ENCODE measurements around the gene WRNIP1. TPM values are rescaled to one million over a fixed set of nuclear protein-coding genes. Genes with fewer than 3 reads are reported as not detected.
A peak's percentile ranks its signal among the peaks of the same experiment; 100 is the strongest.

WRNIP1 gene
- total RNA-seq, 1 experiment from 2014 or later = 122 TPM

DNA sequence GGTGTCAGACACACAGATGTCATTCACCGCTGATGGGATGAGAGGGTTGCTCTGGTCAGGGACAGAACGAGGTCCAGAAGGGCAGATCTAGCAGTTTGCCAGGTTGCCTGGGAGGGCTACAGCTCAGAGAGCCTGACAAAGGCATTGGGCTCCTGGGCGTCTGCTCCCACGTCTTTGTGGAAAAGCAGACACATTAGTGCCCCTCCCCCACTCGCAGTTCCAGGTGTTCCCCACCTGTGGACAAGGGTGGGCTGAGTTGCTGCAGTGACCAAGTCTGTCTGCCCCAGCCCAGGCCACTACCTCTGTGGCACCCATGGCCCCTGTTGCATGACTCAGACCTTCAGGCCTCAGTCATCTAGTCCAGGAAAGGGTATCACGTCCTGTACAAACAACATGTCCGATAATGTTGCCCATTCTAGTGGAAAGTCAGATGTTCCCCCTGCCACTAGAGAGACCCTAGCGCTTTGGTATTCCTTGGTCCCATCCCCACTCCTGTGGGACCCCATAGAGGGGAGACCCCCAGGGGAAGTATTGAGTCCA is 37.4 kb downstream of the WRNIP1 start:
- H3K4me1 ChIP-seq (replicated peaks) = 0 out of 2 replicates have a peak, but pooled peaks cover 3% of the 10 kb centered on the region
- no peak overlapping the region for H3K4me3 ChIP-seq
- no peak for DNase-seq (ENCODE audit: low read depth in 1 of 2, low spot score in 2 of 2)
- H3K27ac ChIP-seq = no peak overlapping the region
- no peaks in the 10 kb centered on the region for H3K9me3 ChIP-seq (replicated peaks)
- no peaks in the 10 kb centered on the region for H3K27me3 ChIP-seq (replicated peaks)
- H3K36me3 ChIP-seq = 0 out of 2 replicates have a peak, but pooled peaks cover 2% of the 10 kb centered on the region

DNA sequence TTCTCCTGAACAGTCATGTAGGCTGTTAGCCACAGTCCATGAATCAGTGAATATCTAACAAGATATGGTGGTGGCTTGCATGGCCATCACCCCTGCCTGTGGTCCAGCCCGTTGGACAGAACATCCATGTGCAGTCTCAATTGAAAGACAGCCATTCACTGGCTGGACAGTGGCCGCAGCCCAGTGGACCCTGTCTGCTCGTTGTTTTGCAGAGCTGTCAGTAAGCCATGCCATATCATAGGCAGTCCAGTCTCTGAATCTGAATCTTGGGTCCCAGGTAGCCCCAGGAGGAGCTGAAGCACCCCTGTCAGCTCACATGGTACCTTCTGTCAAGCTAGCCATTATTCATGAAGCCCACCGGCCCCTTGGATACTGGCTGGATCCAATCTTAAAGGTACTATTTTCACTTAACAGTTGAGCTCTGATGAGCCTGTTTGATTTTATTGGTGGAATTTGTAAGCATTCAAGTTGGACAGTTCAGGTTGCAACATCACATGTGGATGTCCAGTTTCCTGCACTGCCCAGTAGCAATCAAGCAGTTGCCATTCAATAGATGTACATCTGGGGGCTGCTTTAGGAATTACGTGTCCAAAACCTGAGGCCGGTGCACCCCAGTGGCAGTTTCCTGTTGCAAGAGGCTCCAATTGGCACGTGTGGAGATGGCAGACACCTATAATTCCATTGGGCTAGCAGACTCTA is 38.7 kb downstream of the WRNIP1 start:
- no peaks in the 10 kb centered on the region for H3K27me3 ChIP-seq (replicated peaks)
- no peaks in the 10 kb centered on the region for H3K9me3 ChIP-seq (replicated peaks)
- no peaks in the 10 kb centered on the region for H3K36me3 ChIP-seq
- H3K4me1 ChIP-seq (replicated peaks) = 0 out of 2 replicates have a peak, but pooled peaks cover 3% of the 10 kb centered on the region
- H3K4me3 ChIP-seq = no peak overlapping the region
- DNase-seq (ENCODE audit: low read depth in 1 of 2, low spot score in 2 of 2) = no peak
- no peak overlapping the region for H3K27ac ChIP-seq

DNA sequence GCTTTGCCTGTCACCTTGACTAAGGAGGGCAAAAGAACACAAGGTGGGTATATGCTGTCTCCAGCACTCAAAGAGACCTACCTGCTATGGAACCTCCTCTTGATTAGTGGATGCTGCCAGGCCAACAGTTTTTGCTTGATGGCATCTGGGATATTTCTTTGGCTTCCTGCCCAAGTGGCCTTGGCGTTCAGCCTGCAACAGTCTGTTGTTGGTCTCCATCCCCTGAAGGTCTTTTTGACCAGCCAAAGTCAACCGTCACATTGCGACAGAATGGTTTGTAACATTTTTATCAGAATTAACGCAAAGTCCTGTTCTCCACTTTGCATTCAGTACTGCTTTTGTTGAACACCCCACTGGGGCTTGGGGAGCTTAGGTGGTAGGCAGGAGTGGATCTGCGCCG is 39.3 kb downstream of the WRNIP1 start:
- Histone ChIP-seq H3K27ac (no peak overlapping the region), H3K4me1 (replicated peaks) (0 out of 2 replicates have a peak, but pooled peaks cover 3% of the 10 kb centered on the region), H3K4me3 (no peak overlapping the region), H3K9me3 (replicated peaks) (no peaks in the 10 kb centered on the region), H3K27me3 (replicated peaks) (no peaks in the 10 kb centered on the region), H3K36me3 (no peaks in the 10 kb centered on the region)
- DNase-seq (ENCODE audit: low read depth in 1 of 2, low spot score in 2 of 2) = no peak

DNA sequence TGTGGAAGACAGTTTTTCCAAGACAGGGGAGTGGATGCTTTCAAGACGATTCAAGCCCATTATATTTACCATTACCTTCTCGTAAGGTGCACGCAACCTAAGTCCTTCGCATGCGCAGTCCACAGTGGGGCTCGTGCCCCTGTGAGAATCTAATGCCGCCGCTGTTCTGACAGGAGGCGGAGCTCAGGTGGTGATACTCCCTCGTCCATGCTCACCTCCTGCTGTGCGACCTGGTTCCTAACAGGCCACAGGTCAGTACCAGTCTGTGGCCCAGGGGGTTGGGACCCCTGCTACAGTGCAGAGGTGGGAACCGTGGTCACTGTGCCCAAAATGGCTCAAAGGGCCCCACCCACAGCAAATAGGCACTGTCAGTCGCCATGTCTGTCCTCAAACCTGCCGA is 39.8 kb downstream of the WRNIP1 start:
- Histone ChIP-seq H3K4me1 (replicated peaks) (0 out of 2 replicates have a peak, but pooled peaks cover under 1% of the 10 kb centered on the region), H3K9me3 (replicated peaks) (no peaks in the 10 kb centered on the region), H3K4me3 (no peak overlapping the region), H3K27ac (no peak overlapping the region), H3K36me3 (no peaks in the 10 kb centered on the region), H3K27me3 (replicated peaks) (no peaks in the 10 kb centered on the region)
- no peak for DNase-seq (ENCODE audit: low read depth in 1 of 2, low spot score in 2 of 2)

DNA sequence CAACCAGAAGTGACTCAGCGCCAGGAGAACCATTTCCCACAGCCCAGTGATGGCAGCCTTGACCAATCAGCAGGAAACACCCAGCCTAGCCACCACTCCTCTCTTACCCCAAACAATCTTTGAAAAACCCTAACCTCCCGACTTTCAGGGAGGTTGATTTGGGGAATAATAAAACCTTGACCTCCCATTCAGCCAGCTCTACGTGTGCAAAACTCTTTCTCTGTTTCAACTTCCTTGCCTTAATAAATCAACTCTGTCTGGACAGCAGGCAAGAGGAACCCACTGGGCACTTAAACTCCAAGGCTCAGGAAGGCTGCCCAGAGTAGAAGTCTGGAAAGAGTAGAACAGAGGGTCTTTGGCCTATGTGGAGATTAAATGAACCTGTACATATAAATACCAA is 41.5 kb downstream of the WRNIP1 start:
- Histone ChIP-seq H3K4me3 (no peak overlapping the region), H3K4me1 (replicated peaks) (no peaks in the 10 kb centered on the region), H3K27me3 (replicated peaks) (no peaks in the 10 kb centered on the region), H3K27ac (no peak overlapping the region), H3K9me3 (replicated peaks) (no peaks in the 10 kb centered on the region), H3K36me3 (no peaks in the 10 kb centered on the region)
- no peak for DNase-seq (ENCODE audit: low read depth in 1 of 2, low spot score in 2 of 2)

DNA sequence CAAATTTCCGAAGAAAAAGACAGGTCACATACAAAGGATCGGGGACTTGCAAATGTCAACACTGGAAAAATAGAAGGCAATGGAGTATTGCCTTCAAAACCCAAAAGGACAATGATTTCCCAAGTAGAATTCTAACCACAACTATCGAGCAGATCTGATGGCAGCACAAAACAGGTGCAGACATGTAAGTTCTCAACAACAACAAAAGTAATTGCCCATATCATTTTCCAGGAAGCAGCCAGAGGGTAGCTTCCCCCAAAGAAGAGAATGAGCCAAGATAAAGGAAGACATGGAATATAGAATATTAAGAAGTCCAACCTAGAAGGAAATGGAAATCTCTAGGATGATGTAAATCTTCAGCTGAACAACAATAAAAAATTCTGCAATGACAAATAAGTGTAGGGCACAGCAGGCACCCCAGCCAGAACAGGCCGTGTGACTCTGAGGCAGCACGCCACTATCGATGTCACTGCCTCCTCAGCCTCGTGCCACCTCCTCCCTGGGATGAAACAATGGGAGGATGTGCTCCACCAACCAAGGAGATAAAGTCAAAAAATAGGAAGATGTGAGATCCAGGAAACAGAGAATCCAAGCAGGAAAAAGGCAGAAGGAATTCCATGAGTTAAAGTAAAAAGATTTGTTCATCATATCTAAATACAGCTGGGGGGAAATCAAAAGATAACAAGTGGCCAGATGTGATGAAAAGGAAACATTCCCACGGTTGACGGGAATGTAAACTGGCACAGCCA is 42.3 kb downstream of the WRNIP1 start:
- H3K27me3 ChIP-seq (replicated peaks) = no peaks in the 10 kb centered on the region
- no peaks in the 10 kb centered on the region for H3K36me3 ChIP-seq
- no peak overlapping the region for H3K27ac ChIP-seq
- no peak overlapping the region for H3K4me3 ChIP-seq
- no peak for DNase-seq (ENCODE audit: low read depth in 1 of 2, low spot score in 2 of 2)
- H3K9me3 ChIP-seq (replicated peaks) = no peaks in the 10 kb centered on the region
- H3K4me1 ChIP-seq (replicated peaks) = no peaks in the 10 kb centered on the region

DNA sequence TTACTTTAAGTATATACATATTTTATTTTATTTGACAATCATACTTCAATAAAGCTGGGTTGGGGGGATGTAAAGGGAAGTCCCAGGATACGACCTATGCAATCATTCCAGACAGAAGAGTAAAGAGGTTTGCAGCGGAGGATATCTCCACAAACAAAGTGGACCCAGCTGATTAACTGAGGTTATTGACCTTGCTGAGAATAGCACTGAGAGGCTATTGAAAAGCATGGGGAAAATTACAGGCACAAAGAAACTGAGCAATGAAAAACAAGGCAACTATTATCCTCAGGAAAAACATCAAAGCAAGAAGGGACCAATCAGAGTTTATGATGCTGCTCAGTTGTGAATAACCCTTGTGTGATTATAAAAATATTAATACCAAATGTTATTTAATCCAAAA is 43.8 kb downstream of the WRNIP1 start:
- Histone ChIP-seq H3K27me3 (replicated peaks) (no peaks in the 10 kb centered on the region), H3K4me1 (replicated peaks) (no peaks in the 10 kb centered on the region), H3K9me3 (replicated peaks) (no peaks in the 10 kb centered on the region), H3K27ac (no peak overlapping the region), H3K36me3 (no peaks in the 10 kb centered on the region), H3K4me3 (no peak overlapping the region)
- no peak for DNase-seq (ENCODE audit: low read depth in 1 of 2, low spot score in 2 of 2)

DNA sequence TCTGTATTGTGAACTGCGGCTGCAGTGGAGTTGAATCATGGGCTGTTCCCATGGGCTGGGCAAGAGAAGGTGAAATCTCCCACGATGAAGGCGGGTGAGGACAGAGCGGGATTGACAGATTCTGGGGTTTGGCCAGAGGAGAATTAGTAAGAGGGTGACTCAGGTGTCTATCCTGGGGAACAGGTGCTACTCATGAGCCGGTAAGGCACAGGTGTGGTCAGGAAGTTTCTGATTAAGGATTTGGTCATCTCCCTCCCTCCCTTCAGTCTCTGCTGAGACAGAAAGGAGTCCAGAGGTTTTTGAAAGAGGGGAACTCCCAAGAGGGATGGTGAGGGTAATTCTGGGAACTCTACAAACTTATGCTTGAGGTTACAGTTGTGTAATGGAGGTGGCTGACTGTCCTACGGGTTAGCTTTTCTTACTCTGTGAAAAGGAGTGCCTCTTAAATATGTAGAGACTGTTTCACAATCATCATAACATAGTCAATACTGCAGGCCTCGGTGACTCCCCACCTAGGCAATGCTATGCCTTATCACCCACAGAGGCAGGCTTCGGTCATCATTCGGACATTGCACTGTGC is 45.0 kb downstream of the WRNIP1 start:
- no peaks in the 10 kb centered on the region for H3K9me3 ChIP-seq (replicated peaks)
- H3K27me3 ChIP-seq (replicated peaks) = no peaks in the 10 kb centered on the region
- no peaks in the 10 kb centered on the region for H3K4me1 ChIP-seq (replicated peaks)
- no peak overlapping the region for H3K4me3 ChIP-seq
- H3K36me3 ChIP-seq = no peaks in the 10 kb centered on the region
- DNase-seq (ENCODE audit: low read depth in 1 of 2, low spot score in 2 of 2) = no peak
- H3K27ac ChIP-seq = no peak overlapping the region

DNA sequence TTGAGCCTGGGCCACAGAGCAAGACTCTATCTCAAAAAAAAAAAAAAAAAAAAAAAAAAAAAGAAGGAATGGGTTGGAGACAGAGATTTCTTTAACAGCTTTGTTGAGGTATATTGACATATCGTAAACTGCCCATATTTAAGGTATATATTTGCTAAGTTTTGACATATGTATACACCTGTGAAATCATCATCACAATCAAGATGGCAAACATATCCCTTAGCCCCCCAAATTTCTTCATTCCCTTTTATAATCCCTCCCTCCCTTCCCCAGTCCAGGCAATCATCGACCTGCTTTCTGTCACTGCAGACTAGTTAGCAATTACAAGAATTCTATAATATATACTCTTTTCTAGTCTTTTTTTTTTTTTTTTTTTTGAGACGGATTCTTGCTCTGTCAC is 47.5 kb downstream of the WRNIP1 start:
- no peak overlapping the region for H3K27ac ChIP-seq
- no peaks in the 10 kb centered on the region for H3K36me3 ChIP-seq
- no peak overlapping the region for H3K4me3 ChIP-seq
- H3K4me1 ChIP-seq (replicated peaks) = peaks cover 6% of the 10 kb centered on the region
- no peak for DNase-seq (ENCODE audit: low read depth in 1 of 2, low spot score in 2 of 2)
- H3K27me3 ChIP-seq (replicated peaks) = no peaks in the 10 kb centered on the region
- H3K9me3 ChIP-seq (replicated peaks) = peaks cover 6% of the 10 kb centered on the region; the same call in 1 of the 2 replicates

DNA sequence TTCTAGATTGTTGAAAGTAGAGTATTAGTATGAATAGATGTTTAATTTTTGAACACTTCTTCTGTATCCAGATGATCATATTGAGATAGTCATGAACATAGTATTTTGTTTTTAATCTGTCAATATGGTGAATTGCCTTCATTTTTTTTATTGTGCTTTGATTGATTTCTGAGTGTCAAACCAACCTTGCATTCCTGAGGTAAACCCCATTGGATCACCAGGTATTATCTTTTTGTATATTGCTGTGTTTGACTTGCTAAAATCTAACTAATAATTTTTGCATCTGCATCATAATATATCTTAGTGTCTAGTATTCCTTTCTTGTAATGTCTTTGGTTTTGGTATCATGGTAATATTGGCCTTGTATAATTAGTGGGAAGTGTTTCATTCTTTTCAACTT is 51.0 kb downstream of the WRNIP1 start:
- Histone ChIP-seq H3K4me1 (replicated peaks) (peaks cover 22% of the 10 kb centered on the region), H3K27ac (no peak overlapping the region), H3K9me3 (replicated peaks) (peaks cover 6% of the 10 kb centered on the region; the same call in 1 of the 2 replicates), H3K36me3 (no peaks in the 10 kb centered on the region; the same call in 1 of the 2 replicates), H3K27me3 (replicated peaks) (no peaks in the 10 kb centered on the region), H3K4me3 (no peak overlapping the region)
- DNase-seq (ENCODE audit: low read depth in 1 of 2, low spot score in 2 of 2) = no peak

DNA sequence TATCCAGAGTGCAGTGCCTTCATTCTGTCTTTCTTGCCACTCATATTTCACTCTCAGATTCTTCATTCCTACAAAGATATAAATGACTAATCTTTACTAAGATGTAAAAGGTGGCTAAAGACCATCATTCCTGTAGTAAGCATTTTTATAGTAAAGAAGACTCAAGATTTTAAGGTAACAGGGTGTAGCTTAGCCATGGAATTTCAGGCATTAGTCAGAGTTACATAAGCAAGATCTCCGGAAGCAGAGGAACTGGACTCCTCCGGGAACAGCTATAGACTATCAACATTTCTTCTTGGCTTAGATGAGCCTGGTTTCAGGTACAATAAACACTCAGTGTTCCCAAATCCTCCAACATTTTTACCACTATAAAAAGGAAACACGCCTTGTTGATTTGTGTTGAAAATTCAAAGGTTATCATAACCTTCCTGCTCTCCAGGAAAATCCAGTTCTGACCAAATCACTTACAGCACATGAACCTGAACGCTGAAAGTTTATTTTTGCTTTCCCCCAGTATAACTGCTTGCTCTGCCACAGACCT is 52.8 kb downstream of the WRNIP1 start:
- H3K4me1 ChIP-seq (replicated peaks) = peaks cover 22% of the 10 kb centered on the region
- peak overlapping the region; percentile 79 for H3K27ac ChIP-seq
- no peak overlapping the region for H3K4me3 ChIP-seq
- peak in 1 of 2 experiments; percentile 64 for DNase-seq (ENCODE audit: low read depth in 1 of 2, low spot score in 2 of 2)
- no peaks in the 10 kb centered on the region for H3K27me3 ChIP-seq (replicated peaks)
- no peaks in the 10 kb centered on the region; the same call in 1 of the 2 replicates for H3K36me3 ChIP-seq
- H3K9me3 ChIP-seq (replicated peaks) = peaks cover 6% of the 10 kb centered on the region; the same call in 1 of the 2 replicates

DNA sequence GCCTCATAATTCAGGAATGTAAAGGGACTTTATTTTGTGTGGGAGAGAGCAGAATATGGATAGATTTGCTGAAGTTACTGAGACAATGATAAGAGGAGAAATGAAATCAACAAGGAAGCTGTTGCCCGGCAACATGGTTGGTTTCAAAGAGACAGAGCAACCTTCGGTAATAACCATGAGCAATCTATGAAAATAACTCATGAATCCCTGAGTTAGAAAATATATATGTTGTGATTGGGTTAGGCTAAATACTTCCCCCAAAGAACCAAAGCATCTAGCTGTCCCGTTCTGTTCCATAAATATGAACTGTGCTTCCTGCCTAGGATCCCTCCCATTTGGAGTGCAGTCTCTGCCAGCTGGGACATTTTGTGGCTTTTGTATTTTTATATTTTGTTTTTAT is 53.4 kb downstream of the WRNIP1 start:
- no peaks in the 10 kb centered on the region for H3K27me3 ChIP-seq (replicated peaks)
- DNase-seq (ENCODE audit: low read depth in 1 of 2, low spot score in 2 of 2) = peak in 1 of 2 experiments; percentile 49
- peaks cover 24% of the 10 kb centered on the region for H3K4me1 ChIP-seq (replicated peaks)
- no peak overlapping the region for H3K4me3 ChIP-seq
- H3K27ac ChIP-seq = peak overlapping the region; percentile 79
- no peaks in the 10 kb centered on the region; the same call in 1 of the 2 replicates for H3K36me3 ChIP-seq
- H3K9me3 ChIP-seq (replicated peaks) = peaks cover 6% of the 10 kb centered on the region; the same call in 1 of the 2 replicates

DNA sequence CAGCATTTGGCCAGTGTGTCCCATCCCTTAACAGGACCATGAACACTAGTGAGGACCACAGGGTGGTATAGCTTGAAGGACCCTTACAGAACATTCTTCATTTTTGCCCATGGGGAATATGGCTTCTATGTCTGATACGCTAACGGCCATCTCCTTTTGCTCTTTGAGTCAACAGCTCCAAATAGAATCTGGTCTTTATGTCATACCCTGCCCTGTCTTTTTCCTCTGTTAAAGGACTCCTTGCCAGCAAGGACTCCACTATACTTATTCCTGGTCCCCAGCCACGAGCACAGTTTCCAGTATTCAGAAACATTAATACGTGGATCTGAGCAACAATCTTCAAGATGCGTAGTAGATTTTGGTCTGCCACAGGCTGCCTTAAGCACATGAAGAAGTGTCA is 53.9 kb downstream of the WRNIP1 start:
- no peaks in the 10 kb centered on the region; the same call in 1 of the 2 replicates for H3K36me3 ChIP-seq
- H3K27me3 ChIP-seq (replicated peaks) = no peaks in the 10 kb centered on the region
- peaks cover 6% of the 10 kb centered on the region; the same call in 1 of the 2 replicates for H3K9me3 ChIP-seq (replicated peaks)
- H3K4me1 ChIP-seq (replicated peaks) = peaks cover 24% of the 10 kb centered on the region
- H3K27ac ChIP-seq = peak overlapping the region; percentile 79
- DNase-seq (ENCODE audit: low read depth in 1 of 2, low spot score in 2 of 2) = no peak
- no peak overlapping the region for H3K4me3 ChIP-seq
